A673 (cell line): Measurements from ENCODE around the gene RPL28. TPM values are rescaled to one million over a fixed set of nuclear protein-coding genes. Genes with fewer than 3 reads are reported as not detected.

Experiments
- BruUV-seq: library from RNA; stranded (reverse); fragments of 400-500 nt; replicated peaks from 2 replicates; lab custom pipeline; 2021; lab: Mats Ljungman, UMichigan
- CTCF ChIA-PET: fragments of 300-600 bp; sonication (Branson Sonifier 250); formaldehyde crosslinking; loops from one replicate; lab custom pipeline; 2022; ENCODE audit warnings: antibody characterized with exemption; lab: Charles Lee
- POLR2A ChIA-PET: fragments of 300-600 bp; sonication (Branson Sonifier 250); formaldehyde crosslinking; loops from one replicate; lab custom pipeline; 2022; ENCODE audit warnings: antibody characterized with exemption; ENCODE audit not compliant: low non-redundant PET; lab: Charles Lee
- DNase-seq: peaks from one replicate; pipeline ENCODE4 v3.0.0-alpha.2; 2015; ENCODE audit warnings: low spot score
- H3K27ac ChIP-seq: fragments of 200-600 bp; sonication (generic); 2 replicates; pipeline ENCODE4 v1.5.1; 2016; ENCODE audit warnings: mixed run types, low read depth, mild to moderate bottlenecking, mixed read lengths, antibody characterized with exemption, low read length; ENCODE audit not compliant: poor library complexity, severe bottlenecking
- H3K27me3 ChIP-seq: fragments of 200-600 bp; sonication (generic); replicated peaks from 2 replicates; pipeline ENCODE4 v1.6.1; 2017; ENCODE audit warnings: mixed run types, low read depth, mild to moderate bottlenecking, mixed read lengths, antibody characterized with exemption, low read length; ENCODE audit not compliant: insufficient read depth, poor library complexity
- H3K36me3 ChIP-seq: fragments of 200-600 bp; sonication (generic); 2 replicates; pipeline ENCODE4 v1.6.1; 2016; ENCODE audit warnings: mixed run types, mild to moderate bottlenecking, mixed read lengths, antibody characterized with exemption, low read length; ENCODE audit not compliant: insufficient read depth, poor library complexity, severe bottlenecking
- H3K4me1 ChIP-seq: fragments of 200-600 bp; sonication (generic); 2 replicates; pipeline ENCODE4 v1.6.1; 2017; ENCODE audit warnings: mixed run types, mild to moderate bottlenecking, mixed read lengths, antibody characterized with exemption, low read length; ENCODE audit not compliant: insufficient read depth, poor library complexity, severe bottlenecking
- H3K4me3 ChIP-seq: fragments of 200-600 bp; sonication (generic); 2 replicates; pipeline ENCODE4 v1.5.1; 2016; ENCODE audit warnings: low read depth, mixed run types, mild to moderate bottlenecking, mixed read lengths, low read length; ENCODE audit not compliant: poor library complexity, severe bottlenecking
- H3K9me3 ChIP-seq: fragments of 200-600 bp; sonication (generic); 2 replicates; pipeline ENCODE4 v1.6.1; 2016; ENCODE audit warnings: mixed run types, low read depth, mild to moderate bottlenecking, mixed read lengths, antibody characterized with exemption, low read length; ENCODE audit not compliant: poor library complexity, severe bottlenecking
- EZH2 ChIP-seq: fragments of 200-600 bp; sonication (generic); IDR thresholded peaks from 2 replicates; pipeline ENCODE4 v1.6.1; 2017; ENCODE audit warnings: borderline replicate concordance, low read depth, mild to moderate bottlenecking, mixed read lengths, antibody characterized with exemption, low read length; ENCODE audit not compliant: poor library complexity, severe bottlenecking
- intact Hi-C: fragments of 100-400 bp; cut with micrococcal nuclease; formaldehyde crosslinking; loops from one replicate; pipeline ENCODE4 v1.10.0; 2022; ENCODE audit not compliant: unreplicated experiment
- total RNA-seq: library from RNA; stranded (reverse); gene quantifications from 2 replicates; pipeline ENCODE4 v1.2.3, GENCODE V29; 2021
- TF ChIP-seq, protein P1 (sequence below): fragments of 300-800, 200-600 bp; sonication (generic); conservative IDR thresholded peaks from 2 replicates; pipeline ENCODE4 v1.5.1; 2017; ENCODE audit warnings: low read depth, mild to moderate bottlenecking, antibody characterized with exemption, low read length, moderate library complexity, mixed read lengths

The RPL28 gene
- total RNA-seq, 1 experiment from 2014 or later = 1,380 TPM

DNA sequence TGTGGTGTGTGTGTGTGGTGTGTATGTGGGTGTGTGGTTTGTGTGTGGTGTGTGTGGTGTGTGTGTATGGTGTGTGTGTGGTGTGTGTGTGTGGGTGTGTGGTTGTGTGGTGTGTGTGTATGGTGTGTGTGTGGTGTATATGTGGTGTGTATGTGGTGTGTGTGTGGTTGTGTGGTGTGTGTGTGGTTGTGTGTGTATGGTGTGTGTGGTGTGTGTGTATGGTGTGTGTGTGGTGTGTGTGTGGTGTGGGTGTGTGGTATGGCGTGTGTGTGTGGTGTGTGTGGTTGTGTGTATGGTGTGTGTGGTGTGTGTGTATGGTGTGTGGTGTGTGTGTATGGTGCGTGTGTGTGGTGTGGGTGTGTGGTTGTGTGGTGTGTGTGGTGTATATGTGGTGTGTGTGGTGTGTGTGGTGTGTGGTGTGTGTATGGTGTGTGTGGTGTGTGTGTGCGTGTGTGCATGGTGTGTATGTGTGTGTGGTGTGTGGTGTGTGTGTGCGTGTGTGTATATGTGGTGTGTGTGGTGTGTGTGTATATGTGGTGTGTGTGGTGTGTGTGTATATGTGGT is 48.7 kb downstream of the RPL28 start:
- intact Hi-C loops = no loop called here
- no TSS peak for BruUV-seq
- Histone ChIP-seq H3K27ac (no peak overlapping the region), H3K9me3 (no peaks in the 10 kb centered on the region), H3K36me3 (no peaks in the 10 kb centered on the region), H3K4me1 (no peaks in the 10 kb centered on the region), H3K27me3 (no peaks in the 10 kb centered on the region), H3K4me3 (no peak overlapping the region)
- POLR2A ChIA-PET = no interaction called here
- CTCF ChIA-PET = no interaction called here
- TF ChIP-seq, protein P1, sequence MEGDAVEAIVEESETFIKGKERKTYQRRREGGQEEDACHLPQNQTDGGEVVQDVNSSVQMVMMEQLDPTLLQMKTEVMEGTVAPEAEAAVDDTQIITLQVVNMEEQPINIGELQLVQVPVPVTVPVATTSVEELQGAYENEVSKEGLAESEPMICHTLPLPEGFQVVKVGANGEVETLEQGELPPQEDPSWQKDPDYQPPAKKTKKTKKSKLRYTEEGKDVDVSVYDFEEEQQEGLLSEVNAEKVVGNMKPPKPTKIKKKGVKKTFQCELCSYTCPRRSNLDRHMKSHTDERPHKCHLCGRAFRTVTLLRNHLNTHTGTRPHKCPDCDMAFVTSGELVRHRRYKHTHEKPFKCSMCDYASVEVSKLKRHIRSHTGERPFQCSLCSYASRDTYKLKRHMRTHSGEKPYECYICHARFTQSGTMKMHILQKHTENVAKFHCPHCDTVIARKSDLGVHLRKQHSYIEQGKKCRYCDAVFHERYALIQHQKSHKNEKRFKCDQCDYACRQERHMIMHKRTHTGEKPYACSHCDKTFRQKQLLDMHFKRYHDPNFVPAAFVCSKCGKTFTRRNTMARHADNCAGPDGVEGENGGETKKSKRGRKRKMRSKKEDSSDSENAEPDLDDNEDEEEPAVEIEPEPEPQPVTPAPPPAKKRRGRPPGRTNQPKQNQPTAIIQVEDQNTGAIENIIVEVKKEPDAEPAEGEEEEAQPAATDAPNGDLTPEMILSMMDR = no peak
- TF ChIP-seq EZH2 = no peak
- no peak for DNase-seq

DNA sequence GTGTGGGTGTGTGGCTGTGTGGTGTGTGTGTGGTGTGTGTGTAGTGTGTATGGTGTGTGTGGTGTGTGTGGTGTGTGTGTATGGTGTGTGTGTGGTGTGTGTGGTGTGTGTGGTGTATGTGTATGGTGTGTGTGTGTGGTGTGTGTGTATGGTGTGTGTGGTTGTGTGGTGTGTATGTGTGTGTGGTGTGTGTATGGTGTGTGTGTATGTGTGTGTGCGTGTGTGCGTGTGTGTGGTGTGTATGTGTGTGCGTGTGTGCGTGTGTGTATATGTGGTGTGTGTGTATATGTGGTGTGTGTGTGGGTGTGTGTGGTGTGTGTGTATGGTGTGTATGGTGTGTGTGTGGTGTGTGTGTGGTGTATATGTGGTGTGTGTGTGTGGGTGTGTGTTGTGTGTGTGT is 49.3 kb downstream of the RPL28 start:
- POLR2A ChIA-PET = no interaction called here
- Histone ChIP-seq H3K9me3 (no peaks in the 10 kb centered on the region), H3K27me3 (no peaks in the 10 kb centered on the region), H3K27ac (no peak overlapping the region), H3K4me3 (no peak overlapping the region), H3K4me1 (no peaks in the 10 kb centered on the region), H3K36me3 (no peaks in the 10 kb centered on the region)
- CTCF ChIA-PET = no interaction called here
- no TSS peak for BruUV-seq
- intact Hi-C loops = no loop called here
- no peak for DNase-seq
- TF ChIP-seq EZH2 = no peak
- TF ChIP-seq, protein P1 = no peak

DNA sequence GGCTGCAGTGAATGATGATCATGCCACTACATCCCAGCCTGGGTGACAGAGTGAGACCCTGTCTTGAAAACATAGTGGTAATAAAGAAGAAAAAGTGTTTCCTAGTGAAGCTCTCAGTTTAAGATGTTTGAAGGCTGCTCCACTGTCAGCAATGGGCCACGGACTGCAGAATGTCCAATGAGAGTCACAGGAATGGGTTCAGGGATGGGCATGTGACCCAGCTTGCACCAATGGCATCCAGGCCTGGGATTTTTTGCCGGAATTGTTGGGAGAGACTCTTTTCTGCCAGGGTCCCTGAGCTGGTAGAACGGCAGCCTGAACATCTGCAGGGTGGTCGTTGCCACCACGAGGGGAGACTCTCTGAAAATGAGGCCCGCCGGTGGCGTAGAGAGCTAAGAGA is 51.1 kb downstream of the RPL28 start:
- no TSS peak for BruUV-seq
- no peak for DNase-seq
- Histone ChIP-seq H3K4me1 (peaks cover 10% of the 10 kb centered on the region), H3K27ac (no peak overlapping the region), H3K36me3 (no peaks in the 10 kb centered on the region), H3K9me3 (no peaks in the 10 kb centered on the region), H3K4me3 (no peak overlapping the region), H3K27me3 (peaks cover 15% of the 10 kb centered on the region)
- CTCF ChIA-PET = interaction anchor here (0.7 kb wide), 1 partner anchor 67 kb away, joined by 3 read pairs; no protein-coding TSS in a partner anchor
- intact Hi-C loops = no loop called here
- POLR2A ChIA-PET = no interaction called here
- TF ChIP-seq EZH2 = no peak
- TF ChIP-seq, protein P1 = no peak
